Neural progenitor cell (in vitro differentiated cells): ENCODE measurements around the gene BCAR1.

Source experiments
- EZH2 ChIP-seq: fragments of 200-600 bp; sonication (generic); IDR thresholded peaks from 2 replicates; pipeline ENCODE4 v1.6.1; 2017; ENCODE audit warnings: antibody characterized with exemption, mild to moderate bottlenecking, moderate library complexity
- EZH2phosphoT487 ChIP-seq: fragments of 200-600 bp; sonication (generic); IDR thresholded peaks from 2 replicates; pipeline ENCODE4 v1.6.1; 2017; ENCODE audit warnings: antibody characterized with exemption

DNA sequence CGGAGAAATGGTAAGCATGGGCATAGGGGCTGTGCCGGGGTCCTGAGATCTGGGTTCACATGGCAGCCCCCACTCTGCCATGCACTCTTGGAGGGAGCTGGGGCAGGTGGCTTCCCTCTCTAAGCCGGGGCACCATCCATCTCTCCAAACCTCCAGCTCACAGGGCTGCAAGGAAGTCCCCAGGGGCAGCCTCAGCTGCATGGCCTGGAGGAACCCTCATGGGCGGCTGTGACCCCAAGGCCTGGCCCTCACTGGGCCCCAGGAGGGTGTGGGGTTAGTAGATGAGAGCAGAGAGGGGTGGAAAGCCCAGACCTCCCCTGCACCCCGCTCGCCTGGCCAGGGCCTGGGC, 47.0 kb downstream of the BCAR1 start:
- TF ChIP-seq EZH2 (no peak), EZH2phosphoT487 (no peak)
